IMR-90 (cell line): ENCODE measurements around the gene PLS1. TPM values are rescaled to one million over a fixed set of nuclear protein-coding genes. Genes with fewer than 3 reads are reported as not detected.

Experiments
- ATAC-seq: fragments of 200-7000 bp; cut with Tn5 transposase; 2 replicates; pipeline ENCODE4 v1.9.1; 2020; ENCODE audit warnings: low read depth, mild to moderate bottlenecking, moderate library complexity
- BruUV-seq: library from RNA; stranded (reverse); fragments of 400-500 nt; replicated peaks from 2 replicates; lab custom pipeline; 2021; lab: Mats Ljungman, UMichigan
- CTCF ChIA-PET: fragments of 300-600 bp; formaldehyde crosslinking; extraction: SDS; loops from one replicate; lab custom pipeline; 2021; ENCODE audit warnings: antibody characterized with exemption; lab: Yijun Ruan, JAX
- POLR2A ChIA-PET: fragments of 300-600 bp; sonication (Branson Sonifier 250); formaldehyde crosslinking; loops from one replicate; lab custom pipeline; 2022; ENCODE audit warnings: antibody characterized with exemption; ENCODE audit not compliant: unreplicated experiment; lab: Charles Lee
- DNase-seq: peaks from one replicate; pipeline ENCODE4 v3.0.0; 2013
- H2AFZ ChIP-seq: replicated peaks from 2 replicates; pipeline ENCODE3; 2013; ENCODE audit warnings: low read length, mild to moderate bottlenecking; ENCODE audit not compliant: poor library complexity
- H2AK5ac ChIP-seq: 2 replicates; pipeline ENCODE4 v1.6.1; 2013; ENCODE audit warnings: low read depth, low read length, inconsistent platforms
- H2AK9ac ChIP-seq: replicated peaks from 2 replicates; pipeline ENCODE3; 2013; ENCODE audit warnings: mild to moderate bottlenecking, low read depth, low read length, moderate library complexity; ENCODE audit not compliant: poor library complexity
- H2BK120ac ChIP-seq: 2 replicates; pipeline ENCODE4 v1.6.1; 2013; ENCODE audit warnings: low read depth, low read length, inconsistent platforms
- H2BK15ac ChIP-seq: 3 replicates; pipeline ENCODE4 v1.6.1; 2013; ENCODE audit warnings: low read depth, low read length, inconsistent platforms
- H2BK20ac ChIP-seq: 2 replicates; pipeline ENCODE4 v1.6.1; 2013; ENCODE audit warnings: low read depth, mild to moderate bottlenecking, inconsistent platforms, low read length, moderate library complexity
- H2BK5ac ChIP-seq: 2 replicates; pipeline ENCODE4 v1.6.1; 2013; ENCODE audit warnings: mild to moderate bottlenecking, low read depth, low read length, inconsistent platforms; ENCODE audit not compliant: poor library complexity, severe bottlenecking
- H3K14ac ChIP-seq: replicated peaks from 2 replicates; pipeline ENCODE4 v1.6.1; 2013; ENCODE audit warnings: low read depth, low read length, inconsistent platforms
- H3K18ac ChIP-seq: 2 replicates; pipeline ENCODE4 v1.6.1; 2013; ENCODE audit warnings: low read depth, low read length, control low read depth
- H3K23ac ChIP-seq: 2 replicates; pipeline ENCODE4 v1.6.1; 2013; ENCODE audit warnings: low read depth, low read length, inconsistent platforms
- H3K27ac ChIP-seq: 2 replicates; pipeline ENCODE4 v1.5.1; 2013; ENCODE audit warnings: mild to moderate bottlenecking, control low read depth, low read length; ENCODE audit not compliant: insufficient read depth
- H3K27me3 ChIP-seq: 2 replicates; pipeline ENCODE4 v1.6.1; 2013; ENCODE audit warnings: low read length; ENCODE audit not compliant: control insufficient read depth, insufficient read depth
- H3K36me3 ChIP-seq: 2 replicates; pipeline ENCODE4 v1.6.1; 2013; ENCODE audit warnings: low read length, mixed read lengths; ENCODE audit not compliant: control insufficient read depth, insufficient read depth
- H3K4ac ChIP-seq: 2 replicates; pipeline ENCODE4 v1.6.1; 2013; ENCODE audit warnings: low read depth, low read length, inconsistent platforms
- H3K4me1 ChIP-seq: 2 replicates; pipeline ENCODE4 v1.6.1; 2013; ENCODE audit warnings: low read length, mixed read lengths; ENCODE audit not compliant: control insufficient read depth, insufficient read depth
- H3K4me2 ChIP-seq: 2 replicates; pipeline ENCODE4 v1.6.1; 2013; ENCODE audit warnings: low read depth, mild to moderate bottlenecking, control low read depth, low read length, moderate library complexity
- H3K4me3 ChIP-seq: 2 replicates; pipeline ENCODE4 v1.5.1; 2013; ENCODE audit warnings: low read depth, mild to moderate bottlenecking, control low read depth, low read length, moderate library complexity; ENCODE audit not compliant: insufficient read depth
- H3K56ac ChIP-seq: 2 replicates; pipeline ENCODE4 v1.6.1; 2013; ENCODE audit warnings: low read length, inconsistent platforms; ENCODE audit not compliant: insufficient read depth; ENCODE audit errors: extremely low read depth
- H3K79me1 ChIP-seq, 2 experiments: 2 replicates each; pipeline ENCODE4 v1.6.1; 2013; ENCODE audit warnings: low read length in 2 of 2, inconsistent platforms in 1 of 2, low read depth in 1 of 2
- H3K9ac ChIP-seq: 2 replicates; pipeline ENCODE4 v1.6.1; 2013; ENCODE audit warnings: low read depth, low read length, control low read depth
- H3K9me1 ChIP-seq: 2 replicates; pipeline ENCODE4 v1.6.1; 2013; ENCODE audit warnings: low read length, inconsistent platforms; ENCODE audit not compliant: insufficient read depth
- H3K9me3 ChIP-seq: 2 replicates; pipeline ENCODE4 v1.6.1; 2013; ENCODE audit warnings: low read length; ENCODE audit not compliant: control insufficient read depth, insufficient read depth
- H4K20me1 ChIP-seq: 2 replicates; pipeline ENCODE4 v1.6.1; 2013; ENCODE audit warnings: low read length, inconsistent platforms; ENCODE audit not compliant: insufficient read depth
- H4K5ac ChIP-seq: 2 replicates; pipeline ENCODE4 v1.6.1; 2013; ENCODE audit warnings: mild to moderate bottlenecking, low read depth, low read length, control low read depth
- H4K8ac ChIP-seq, 2 experiments: 2 replicates each; pipeline ENCODE4 v1.6.1; 2013; ENCODE audit warnings: low read depth in 2 of 2, low read length in 2 of 2, control low read depth in 1 of 2, inconsistent platforms in 1 of 2
- H4K91ac ChIP-seq: 2 replicates; pipeline ENCODE4 v1.6.1; 2013; ENCODE audit warnings: low read depth, low read length, inconsistent platforms; ENCODE audit not compliant: insufficient read depth
- BHLHE40 ChIP-seq: fragments of 150-350 bp; IDR thresholded peaks from 2 replicates; pipeline ENCODE4 v1.6.1; 2016; ENCODE audit warnings: mild to moderate bottlenecking, low read depth, low read length
- CEBPB ChIP-seq: IDR thresholded peaks from 2 replicates; pipeline ENCODE4 v1.6.1; 2012; ENCODE audit warnings: low read depth, low read length, improper control_type of control experiment
- CHD1 ChIP-seq: IDR thresholded peaks from 2 replicates; pipeline ENCODE4 v1.6.1; 2012; ENCODE audit warnings: low read depth, low read length, improper control_type of control experiment
- CTCF ChIP-seq: conservative IDR thresholded peaks from 2 replicates; pipeline ENCODE4 v1.5.1; 2012; ENCODE audit warnings: mild to moderate bottlenecking, low read depth, low read length, improper control_type of control experiment
- ELK1 ChIP-seq: fragments of 150-350 bp; IDR thresholded peaks from 2 replicates; pipeline ENCODE4 v1.6.1; 2016; ENCODE audit warnings: low read depth, mild to moderate bottlenecking, low read length, moderate library complexity, borderline replicate concordance
- FOS ChIP-seq: fragments of 150-350 bp; IDR thresholded peaks from 2 replicates; pipeline ENCODE4 v1.6.1; 2016; ENCODE audit warnings: low read depth, low read length
- MAFK ChIP-seq: IDR thresholded peaks from 2 replicates; pipeline ENCODE4 v1.6.1; 2012; ENCODE audit warnings: low read depth, low read length, improper control_type of control experiment
- MAZ ChIP-seq: IDR thresholded peaks from 2 replicates; pipeline ENCODE4 v1.6.1; 2012; ENCODE audit warnings: low read depth, mild to moderate bottlenecking, low read length, improper control_type of control experiment, moderate library complexity, borderline replicate concordance
- MXI1 ChIP-seq: IDR thresholded peaks from 2 replicates; pipeline ENCODE4 v1.6.1; 2012; ENCODE audit warnings: low read depth, mild to moderate bottlenecking, low read length, moderate library complexity, borderline replicate concordance
- NFE2L2 ChIP-seq: fragments of 150-350 bp; IDR thresholded peaks from 2 replicates; pipeline ENCODE4 v1.6.1; 2016; ENCODE audit warnings: low read depth, mild to moderate bottlenecking, low read length
- POLR2A ChIP-seq: IDR thresholded peaks from 2 replicates; pipeline ENCODE4 v1.6.1; 2012; ENCODE audit warnings: mild to moderate bottlenecking, low read depth, low read length
- RAD21 ChIP-seq: IDR thresholded peaks from 2 replicates; pipeline ENCODE4 v1.6.1; 2012; ENCODE audit warnings: low read length, improper control_type of control experiment
- RCOR1 ChIP-seq: IDR thresholded peaks from 2 replicates; pipeline ENCODE4 v1.6.1; 2012; ENCODE audit warnings: mild to moderate bottlenecking, low read length, improper control_type of control experiment; ENCODE audit not compliant: insufficient replicate concordance
- RFX5 ChIP-seq: IDR thresholded peaks from 2 replicates; pipeline ENCODE4 v1.8.0; 2012; ENCODE audit warnings: low read depth, mild to moderate bottlenecking, low read length, moderate library complexity
- SMC3 ChIP-seq: fragments of 150-350 bp; IDR thresholded peaks from 2 replicates; pipeline ENCODE4 v1.6.1; 2016; ENCODE audit warnings: low read depth, mild to moderate bottlenecking, antibody characterized with exemption, low read length, moderate library complexity
- USF2 ChIP-seq: fragments of 150-350 bp; IDR thresholded peaks from 2 replicates; pipeline ENCODE4 v1.6.1; 2017; ENCODE audit warnings: mild to moderate bottlenecking, antibody characterized with exemption, low read length, low read depth
- WGBS, 2 experiments: methylation state at CpG; one replicate each; pipeline versions ENCODE4 v1.1.5 to v1.1.7; 2013; ENCODE audit warnings: missing lambda C conversion rate in 2 of 2; ENCODE audit not compliant: insufficient read length in 1 of 2; ENCODE audit errors: extremely low coverage in 2 of 2; 5-methylcytosine and 5-hydroxymethylcytosine counted together
- dilution Hi-C: fragments of 300-500 bp; cut with HindIII; formaldehyde crosslinking; loops from one replicate; pipeline ENCODE4 v1.14.3; 2018; ENCODE audit warnings: low sequenced_read_pairs; ENCODE audit not compliant: unreplicated experiment
- in situ Hi-C: fragments of 300-500 bp; cut with MboI; formaldehyde crosslinking; loops from 3 replicates; pipeline ENCODE4 v1.14.3; 2019; ENCODE audit warnings: low sequenced_read_pairs, inconsistent platforms, mixed read lengths
- intact Hi-C: fragments of 100-400 bp; cut with micrococcal nuclease; formaldehyde crosslinking; loops from 2 replicates; pipeline ENCODE4 v1.10.0; 2022
- polyA plus RNA-seq, 3 experiments: library from polyadenylated mRNA; depleted of rRNA; stranded (reverse); fragments of >200 nt; gene quantifications; 2 replicates each; pipeline ENCODE4 v1.2.3, GENCODE V29; 2012; ENCODE audit warnings: low replicate concordance in 1 of 3
- total RNA-seq: library from RNA; depleted of rRNA; stranded (reverse); fragments of >200 nt; gene quantifications from 2 replicates; pipeline ENCODE4 v1.2.3, GENCODE V29; 2012

PLS1 gene
- total and polyA plus RNA-seq, 2 of the 4 experiments (the other 2 are of a cell fraction), result 0.29 to 0.90 TPM

GRCh38 chr3:142641504-142641903 is 45.3 kb downstream of the PLS1 start:
- Histone ChIP-seq H4K8ac (no peak overlapping the region), H3K18ac (no peak overlapping the region), H2BK120ac (no peak overlapping the region), H3K27me3 (peaks cover 2% of the 10 kb centered on the region; the same call in 1 of the 2 replicates), H3K4me2 (no peak overlapping the region), H2BK20ac (no peak overlapping the region), H3K23ac (no peak overlapping the region), H3K27ac (no peak overlapping the region), H4K20me1 (no peaks in the 10 kb centered on the region), H3K4me3 (no peak overlapping the region), H3K9me1 (no peaks in the 10 kb centered on the region), H3K4ac (no peak overlapping the region), H3K4me1 (no peaks in the 10 kb centered on the region), H2AK9ac (no peak overlapping the region), H2AFZ (no peak overlapping the region), H4K5ac (no peak overlapping the region), H3K14ac (no peak overlapping the region), H2AK5ac (no peak overlapping the region), H3K9ac (no peak overlapping the region), H3K56ac (no peak overlapping the region), H3K79me1 (no peaks in the 10 kb centered on the region), H3K9me3 (no peaks in the 10 kb centered on the region), H2BK5ac (no peak overlapping the region), H2BK15ac (no peak overlapping the region), H3K36me3 (no peaks in the 10 kb centered on the region), H4K91ac (no peak overlapping the region)
- TF ChIP-seq SMC3 (no peak), MAZ (no peak), MAFK (no peak), RAD21 (no peak), USF2 (no peak), BHLHE40 (no peak), MXI1 (no peak), FOS (no peak), CTCF (no peak), ELK1 (no peak), CEBPB (no peak), CHD1 (no peak), RFX5 (no peak), POLR2A (no peak), RCOR1 (no peak), NFE2L2 (no peak)
- ChIA-PET CTCF (no interaction called here), POLR2A (no interaction called here)
- no TSS peak for BruUV-seq
- no CpG with 5 or more reads among the region's 3 CpGs for WGBS, 2 experiments
- in situ Hi-C loops (no loop called here), intact Hi-C loops (no loop called here), dilution Hi-C loops (no loop called here)
- no peak for ATAC-seq
- no peak for DNase-seq
